ENCODE results near the gene MGA. TPM values are rescaled to one million over a fixed set of nuclear protein-coding genes. Genes with fewer than 3 reads are reported as not detected.

Gene MGA
- total and polyA plus RNA-seq, 2 donors (not counting 3 experiments of a cell fraction or from before 2014, with no cell fraction given), result 4.1 to 36.5 TPM

DNA sequence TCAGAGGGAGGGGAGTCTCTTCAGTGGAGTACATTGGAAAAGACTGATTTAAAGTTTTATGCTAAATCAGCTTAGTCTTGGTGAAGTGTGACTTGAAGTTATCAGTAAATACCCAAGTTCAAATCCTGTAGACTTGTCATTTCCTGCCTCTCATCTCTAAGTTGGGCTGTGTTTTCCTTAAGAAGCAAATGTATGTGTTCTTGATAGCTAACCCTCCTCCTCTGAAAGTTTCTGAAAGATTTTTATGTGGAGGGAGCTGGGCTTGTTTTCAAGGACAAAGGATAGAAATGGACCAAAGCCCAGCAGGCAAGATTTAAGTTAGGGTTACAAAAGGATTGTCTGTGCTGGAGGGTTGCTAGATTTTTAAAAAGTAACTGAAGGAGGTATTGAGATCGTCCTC lies 118.3 kb downstream of the MGA start:
- H3K4me1 ChIP-seq (ENCODE audit: control insufficient read depth, extremely low read depth, insufficient read depth, low read length), result peaks cover 64% of the 10 kb centered on the region
- TF ChIP-seq FOS (IDR thresholded peaks at IDR 0.05; ENCODE audit: borderline replicate concordance, insufficient read depth, low read length), result peak; percentile 34
- TF ChIP-seq GATA2 (IDR thresholded peaks at IDR 0.05; ENCODE audit: insufficient read depth, insufficient read length, low read depth, low read length), result peak; percentile 63
- TF ChIP-seq POLR2A (IDR thresholded peaks at IDR 0.05; ENCODE audit: low read depth, low read length), result no peak
- TF ChIP-seq EZH2 (IDR thresholded peaks at IDR 0.05; ENCODE audit: borderline replicate concordance, low read depth, low read length, severe bottlenecking), result no peak
- TF ChIP-seq POLR2AphosphoS5 (IDR thresholded peaks at IDR 0.05; ENCODE audit: insufficient read depth, low read depth, low read length), result no peak
- no peak for TF ChIP-seq JUN (IDR thresholded peaks at IDR 0.05; ENCODE audit: borderline replicate concordance, insufficient read depth, insufficient read length, low read depth)
- peak overlapping the region; percentile 99 for H3K4me2 ChIP-seq (ENCODE audit: insufficient read depth, low read length)
- CTCF ChIA-PET, result interaction anchor here (0.6 to 13.5 kb wide), 4 partner anchors 15 to 553 kb away, joined by 3 to 754 read pairs (median 112); no protein-coding TSS in a partner anchor
- H3K79me2 ChIP-seq (ENCODE audit: control insufficient read depth, insufficient read depth, low read length), result peaks cover 74% of the 10 kb centered on the region
- H3K27ac ChIP-seq (ENCODE audit: insufficient read depth, low read depth, low read length), result peak overlapping the region; percentile 63
- dilution Hi-C loops (cut with MboI; ENCODE audit: extremely low pct_ligation_motif_present, low sequenced_read_pairs) (no loop called here), intact Hi-C loops (cut with micrococcal nuclease) (no loop called here)
- no peak overlapping the region for H2AFZ ChIP-seq (ENCODE audit: low read depth, low read length)
- DNase-seq (ENCODE audit: low read depth, low spot score), result peak; percentile 66
- H4K20me1 ChIP-seq (replicated peaks; ENCODE audit: control insufficient read depth, extremely low read depth, insufficient read depth, low read length), result no peaks in the 10 kb centered on the region
- no peaks in the 10 kb centered on the region for H3K36me3 ChIP-seq (ENCODE audit: control insufficient read depth in 2 of 2, extremely low read depth in 1 of 2, insufficient read depth in 2 of 2, low read length in 2 of 2)
- POLR2A ChIA-PET, result interaction anchor here (0.6 to 1.8 kb wide), 3 partner anchors 11 to 288 kb away, joined by 4 to 10 read pairs (median 5); no protein-coding TSS in a partner anchor
- no peaks in the 10 kb centered on the region for H3K27me3 ChIP-seq (ENCODE audit: control insufficient read depth in 2 of 2, insufficient read depth in 2 of 2, low read length in 2 of 2)
- peak; percentile 78 for FAIRE-seq
- BruUV-seq (replicated peaks), result no TSS peak
- H3K9me3 ChIP-seq (replicated peaks; ENCODE audit: control insufficient read depth, insufficient read depth, low read length), result no peaks in the 10 kb centered on the region
- no peaks in the 10 kb centered on the region for H3K9me1 ChIP-seq (replicated peaks; ENCODE audit: control insufficient read depth, extremely low read depth, insufficient read depth, low read length)
- H3K4me3 ChIP-seq (replicated peaks in 1 of 3; ENCODE audit: insufficient read depth in 1 of 3, low read depth in 1 of 3, low read length in 3 of 3), result peak overlapping the region in 1 of 3 experiments; percentile 36
- H3K9ac ChIP-seq (replicated peaks; ENCODE audit: extremely low read depth, insufficient read depth, low read length), result peak overlapping the region; percentile 16

GRCh38 chr15:41779662-41780157 lies 119.5 kb downstream of the MGA start:
- Histone ChIP-seq H3K36me3 (ENCODE audit: control insufficient read depth in 2 of 2, extremely low read depth in 1 of 2, insufficient read depth in 2 of 2, low read length in 2 of 2) (no peaks in the 10 kb centered on the region), H3K27me3 (ENCODE audit: control insufficient read depth in 2 of 2, insufficient read depth in 2 of 2, low read length in 2 of 2) (no peaks in the 10 kb centered on the region), H3K9ac (replicated peaks; ENCODE audit: extremely low read depth, insufficient read depth, low read length) (no peak overlapping the region), H3K9me3 (replicated peaks; ENCODE audit: control insufficient read depth, insufficient read depth, low read length) (no peaks in the 10 kb centered on the region), H3K79me2 (ENCODE audit: control insufficient read depth, insufficient read depth, low read length) (peaks cover 82% of the 10 kb centered on the region), H3K27ac (ENCODE audit: insufficient read depth, low read depth, low read length) (peak overlapping the region; percentile 38), H4K20me1 (replicated peaks; ENCODE audit: control insufficient read depth, extremely low read depth, insufficient read depth, low read length) (no peaks in the 10 kb centered on the region), H2AFZ (ENCODE audit: low read depth, low read length) (no peak overlapping the region), H3K4me1 (ENCODE audit: control insufficient read depth, extremely low read depth, insufficient read depth, low read length) (peaks cover 59% of the 10 kb centered on the region), H3K4me2 (ENCODE audit: insufficient read depth, low read length) (no peak overlapping the region), H3K9me1 (replicated peaks; ENCODE audit: control insufficient read depth, extremely low read depth, insufficient read depth, low read length) (no peaks in the 10 kb centered on the region), H3K4me3 (replicated peaks in 1 of 3; ENCODE audit: insufficient read depth in 1 of 3, low read depth in 1 of 3, low read length in 3 of 3) (no peak overlapping the region)
- dilution Hi-C loops (cut with MboI; ENCODE audit: extremely low pct_ligation_motif_present, low sequenced_read_pairs) (no loop called here), intact Hi-C loops (cut with micrococcal nuclease) (no loop called here)
- TF ChIP-seq FOS (IDR thresholded peaks at IDR 0.05; ENCODE audit: borderline replicate concordance, insufficient read depth, low read length) (no peak), POLR2AphosphoS5 (IDR thresholded peaks at IDR 0.05; ENCODE audit: insufficient read depth, low read depth, low read length) (no peak), EZH2 (IDR thresholded peaks at IDR 0.05; ENCODE audit: borderline replicate concordance, low read depth, low read length, severe bottlenecking) (no peak), GATA2 (IDR thresholded peaks at IDR 0.05; ENCODE audit: insufficient read depth, insufficient read length, low read depth, low read length) (no peak), MAX (IDR thresholded peaks at IDR 0.05; ENCODE audit: insufficient read depth, insufficient read length) (no peak)
- ChIA-PET POLR2A (no interaction called here), CTCF (interaction anchor here (1.0 to 13.5 kb wide), 3 partner anchors 8 to 27 kb away, joined by 3 to 754 read pairs (median 219); no protein-coding TSS in a partner anchor)
- FAIRE-seq, result no peak
- BruUV-seq (replicated peaks), result no TSS peak
- no peak for DNase-seq (ENCODE audit: low read depth, low spot score)

Measured in endothelial cell of umbilical vein (primary cell).